Head of caudate nucleus (tissue), 42 donors: Measurements from ENCODE around the gene JPH4.
"Not testable (repeated sequence)": the region's sequence is repeated elsewhere in the genome, so short reads cannot be mapped to it uniquely, and the experiment has no call there.

Experiments used
- DNase-seq, 42 donors: peaks; one replicate each; pipeline versions ENCODE4 v3.0.0 to v3.0.0-alpha.2; 2020 to 2021; ENCODE audit warnings: mixed read lengths in 7 of 42
- intact Hi-C: fragments of 100-400 bp; cut with DNase I; formaldehyde crosslinking; loops from one replicate; pipeline ENCODE4 v1.15.0; 2022

JPH4 gene

GRCh38 chr14:23610090-23610814, 31.7 kb upstream of the JPH4 start:
- intact Hi-C loops, result no loop called here
- no peak for DNase-seq

GRCh38 chr14:23609411-23610089, 31.0 kb upstream of the JPH4 start:
- DNase-seq, intact Hi-C loops: not testable (repeated sequence)

GRCh38 chr14:23609001-23609400, 30.4 kb upstream of the JPH4 start:
- no peak for DNase-seq
- intact Hi-C loops, result no loop called here

GRCh38 chr14:23608454-23608853, 29.9 kb upstream of the JPH4 start:
- intact Hi-C loops, result no loop called here
- DNase-seq, result peak in 4 of 42 donors; percentile 9 to 42 (median 22)

GRCh38 chr14:23605931-23606585, 27.5 kb upstream of the JPH4 start:
- no peak for DNase-seq
- intact Hi-C loops, result no loop called here

GRCh38 chr14:23604675-23605170, 26.1 kb upstream of the JPH4 start:
- intact Hi-C loops, result no loop called here
- no peak for DNase-seq

- intact Hi-C loops, result no loop called here
- no peak for DNase-seq
Observed at GRCh38 chr14:23604148-23604547, 25.6 kb upstream of the JPH4 start.

GRCh38 chr14:23603103-23603502, 24.5 kb upstream of the JPH4 start:
- intact Hi-C loops, result no loop called here
- peak in 1 of 42 donors; percentile 18 for DNase-seq

- intact Hi-C loops, result no loop called here
- peak in 1 of 42 donors; percentile 18 for DNase-seq
Observed at GRCh38 chr14:23602181-23603095, 23.8 kb upstream of the JPH4 start.

- intact Hi-C loops, result no loop called here
Observed at GRCh38 chr14:23601845-23602180, 23.2 kb upstream of the JPH4 start.

GRCh38 chr14:23601424-23601823, 22.8 kb upstream of the JPH4 start:
- no peak for DNase-seq
- intact Hi-C loops, result no loop called here

More at GRCh38 chr14:23601845-23602180, 23.2 kb upstream of the JPH4 start:
- DNase-seq, result no peak

- no peak for DNase-seq
- intact Hi-C loops, result no loop called here
Observed at GRCh38 chr14:23600806-23601205, 22.2 kb upstream of the JPH4 start.

GRCh38 chr14:23600322-23600707, 21.7 kb upstream of the JPH4 start:
- no peak for DNase-seq
- intact Hi-C loops, result no loop called here

- intact Hi-C loops, result not testable (repeated sequence)
- DNase-seq, result peak in 1 of 42 donors; percentile 16
Observed at GRCh38 chr14:23594191-23594590, 15.6 kb upstream of the JPH4 start.

- intact Hi-C loops, result no loop called here
- DNase-seq, result peak in 1 of 42 donors; percentile 8
Observed at GRCh38 chr14:23590198-23590597, 11.6 kb upstream of the JPH4 start.

GRCh38 chr14:23589606-23590005, 11.0 kb upstream of the JPH4 start:
- peak in 2 of 42 donors; percentile 9 to 30 for DNase-seq
- intact Hi-C loops, result no loop called here

- intact Hi-C loops, result no loop called here
- peak; percentile 76 to 94 (median 87) for DNase-seq
Observed at GRCh38 chr14:23588884-23589598, 10.5 kb upstream of the JPH4 start.

GRCh38 chr14:23584527-23585203, 6.1 kb upstream of the JPH4 start:
- intact Hi-C loops, result not testable (repeated sequence)
- peak in 1 of 42 donors; percentile 9 for DNase-seq
